HEK293 (cell line): ENCODE results near the gene LRRC8D.

Experiments used
- CTCF ChIA-PET: fragments of 350-600 bp; formaldehyde crosslinking; extraction: SDS; loops from one replicate; lab custom pipeline; 2021; ENCODE audit warnings: antibody characterized with exemption; lab: Yijun Ruan, JAX
- POLR2A ChIA-PET: fragments of 300-600 bp; formaldehyde crosslinking; extraction: SDS; loops from one replicate; lab custom pipeline; 2020; ENCODE audit warnings: antibody characterized with exemption, inconsistent platforms; lab: Yijun Ruan, JAX
- H3K27ac ChIP-seq: fragments of 200-500 bp; sonication (Bioruptor generic); 2 replicates; pipeline ENCODE4 v1.5.1; 2014; ENCODE audit warnings: low read depth, low read length, control low read depth, inconsistent platforms; ENCODE audit errors: extremely low read depth
- H3K36me3 ChIP-seq, 2 experiments: fragments of 200-500 bp in 1 of 2; sonication (Bioruptor generic) in 1 of 2; 1 replicate in 1 of 2; 2 replicates in 1 of 2; pipeline ENCODE4 v1.5.1; 2014 to 2017; ENCODE audit warnings: inconsistent platforms in 2 of 2, low read length in 2 of 2; ENCODE audit not compliant: control insufficient read depth in 2 of 2, insufficient read depth in 1 of 2
- H3K4me1 ChIP-seq: fragments of 200-500 bp; sonication (Bioruptor generic); 2 replicates; pipeline ENCODE4 v1.5.1; 2014; ENCODE audit warnings: mild to moderate bottlenecking, low read length, inconsistent platforms; ENCODE audit not compliant: control insufficient read depth, insufficient read depth
- H3K4me3 ChIP-seq: 2 replicates; pipeline ENCODE4 v1.5.1; 2011; ENCODE audit warnings: low read depth, mild to moderate bottlenecking, control low read depth, low read length, moderate library complexity
- H3K9me3 ChIP-seq: fragments of 200-500 bp; sonication (Bioruptor generic); 2 replicates; pipeline ENCODE4 v1.5.1; 2014; ENCODE audit warnings: low read depth, low read length, inconsistent platforms; ENCODE audit not compliant: control insufficient read depth, insufficient read depth
- GLI2 ChIP-seq: fragments of 450-650 bp; formaldehyde crosslinking; IDR thresholded peaks from 2 replicates; pipeline ENCODE4; 2017; ENCODE audit warnings: missing biosample characterization, missing genetic modification characterization, low read depth, borderline replicate concordance
- KLF10 ChIP-seq: fragments of 450-650 bp; IDR thresholded peaks from 2 replicates; pipeline ENCODE4 v1.5.1; 2018; ENCODE audit warnings: missing biosample characterization, mild to moderate bottlenecking, missing genetic modification characterization
- KLF17 ChIP-seq: fragments of 450-650 bp; formaldehyde crosslinking; IDR thresholded peaks from 2 replicates; pipeline ENCODE4 v1.5.1; 2016; ENCODE audit warnings: missing biosample characterization, missing genetic modification characterization
- PBX3 ChIP-seq: sonication (generic); formaldehyde crosslinking; IDR thresholded peaks from 2 replicates; pipeline ENCODE4 v1.8.1; 2022; ENCODE audit warnings: mild to moderate bottlenecking, moderate library complexity, missing genetic modification reagents
- PRDM2 ChIP-seq: fragments of 450-650 bp; formaldehyde crosslinking; IDR thresholded peaks from 2 replicates; pipeline ENCODE4 v1.5.1; 2016; ENCODE audit warnings: missing biosample characterization, missing genetic modification characterization, borderline replicate concordance
- RBAK ChIP-seq: fragments of 450-650 bp; formaldehyde crosslinking; IDR thresholded peaks from 2 replicates; pipeline ENCODE4 v1.5.1; 2016; ENCODE audit warnings: missing biosample characterization, missing genetic modification characterization
- SALL2 ChIP-seq: fragments of 450-650 bp; formaldehyde crosslinking; IDR thresholded peaks from 2 replicates; pipeline ENCODE4 v1.5.0; 2017; ENCODE audit warnings: missing biosample characterization, mild to moderate bottlenecking, missing genetic modification characterization, borderline replicate concordance
- SETDB1 ChIP-seq: IDR thresholded peaks from one replicate; pipeline ENCODE4 v1.6.1; 2017; ENCODE audit warnings: mild to moderate bottlenecking, low read length, moderate library complexity, mixed read lengths; ENCODE audit not compliant: insufficient read length
- ZNF157 ChIP-seq: fragments of 450-650 bp; formaldehyde crosslinking; IDR thresholded peaks from 2 replicates; pipeline ENCODE4 v1.5.1; 2016; ENCODE audit warnings: missing biosample characterization, missing genetic modification characterization
- ZNF19 ChIP-seq: fragments of 450-650 bp; formaldehyde crosslinking; IDR thresholded peaks from 2 replicates; pipeline ENCODE4; 2016; ENCODE audit warnings: missing biosample characterization, missing genetic modification characterization, low read depth
- ZNF280C ChIP-seq: fragments of 450-650 bp; formaldehyde crosslinking; IDR thresholded peaks from 2 replicates; pipeline ENCODE4 v1.5.1; 2016; ENCODE audit warnings: missing biosample characterization, missing genetic modification characterization
- ZNF37A ChIP-seq: fragments of 450-650 bp; IDR thresholded peaks from 2 replicates; pipeline ENCODE4 v1.5.1; 2018; ENCODE audit warnings: missing biosample characterization, missing genetic modification characterization
- ZNF521 ChIP-seq: fragments of 450-650 bp; formaldehyde crosslinking; IDR thresholded peaks from 2 replicates; pipeline ENCODE4 v1.5.1; 2017; ENCODE audit warnings: missing biosample characterization, mild to moderate bottlenecking, missing genetic modification characterization
- ZNF548 ChIP-seq: fragments of 450-650 bp; formaldehyde crosslinking; IDR thresholded peaks from 2 replicates; pipeline ENCODE4 v1.5.1; 2016; ENCODE audit warnings: missing biosample characterization, missing genetic modification characterization
- ZNF660 ChIP-seq: fragments of 450-650 bp; IDR thresholded peaks from 2 replicates; pipeline ENCODE4 v1.5.1; 2018; ENCODE audit warnings: missing biosample characterization, mild to moderate bottlenecking, missing genetic modification characterization
- ZNF670 ChIP-seq: fragments of 450-650 bp; formaldehyde crosslinking; IDR thresholded peaks from 2 replicates; pipeline ENCODE4 v1.5.1; 2016; ENCODE audit warnings: missing biosample characterization, missing genetic modification characterization, low read depth
- ZNF785 ChIP-seq: fragments of 450-650 bp; formaldehyde crosslinking; IDR thresholded peaks from 2 replicates; pipeline ENCODE4 v1.5.1; 2016; ENCODE audit warnings: missing biosample characterization, missing genetic modification characterization

Gene LRRC8D

GRCh38 chr1:89972024-89972423 lies 151.2 kb downstream of the LRRC8D start:
- no peaks in the 10 kb centered on the region for H3K9me3 ChIP-seq
- H3K36me3 ChIP-seq: no peaks in the 10 kb centered on the region
- TF ChIP-seq ZNF37A (tag by site-specific recombination) (no peak), ZNF521 (tag by site-specific recombination) (no peak), ZNF157 (tag by site-specific recombination) (no peak), SALL2 (tag by site-specific recombination) (no peak), PRDM2 (no peak), ZNF785 (no peak), KLF17 (no peak), RBAK (tag by site-specific recombination) (no peak), GLI2 (tag by site-specific recombination) (no peak), ZNF19 (tag by site-specific recombination) (no peak), ZNF280C (tag by site-specific recombination) (no peak), ZNF548 (tag by site-specific recombination) (no peak), PBX3 (CRISPR knock-in tag) (no peak), KLF10 (no peak), ZNF670 (tag by site-specific recombination) (no peak), ZNF660 (tag by site-specific recombination) (no peak), SETDB1 (no peak)
- TF ChIP-seq, all 188 proteins: peak for 0
- CTCF ChIA-PET: interaction anchor here (0.6 to 0.7 kb wide), 2 partner anchors 13 to 14 kb away, joined by 3 read pairs; no protein-coding TSS in a partner anchor
- H3K4me3 ChIP-seq: no peak overlapping the region
- no peaks in the 10 kb centered on the region for H3K4me1 ChIP-seq
- H3K27ac ChIP-seq: no peak overlapping the region
- POLR2A ChIA-PET: no interaction called here
